GM21786 (cell line): ENCODE results near the gene CDS1.
"Not testable (repeated sequence)": the region's sequence is repeated elsewhere in the genome, so short reads cannot be mapped to it uniquely, and the experiment has no call there.

Experiments
- ATAC-seq: cut with Tn5 transposase; IDR thresholded peaks from one replicate; pipeline ENCODE4 v1.9.1; 2021; ENCODE audit not compliant: unreplicated experiment

CDS1 gene

GRCh38 chr4:84669201-84669600, 86.3 kb downstream of the CDS1 start:
- ATAC-seq = peak; percentile 47

- ATAC-seq = no peak
Measured at GRCh38 chr4:84672177-84672576, 89.2 kb downstream of the CDS1 start.

GRCh38 chr4:84673475-84674240, 90.7 kb downstream of the CDS1 start:
- no peak for ATAC-seq

- ATAC-seq = no peak
Measured at GRCh38 chr4:84677093-84677492, 94.2 kb downstream of the CDS1 start.

- no peak for ATAC-seq
Measured at GRCh38 chr4:84677995-84678394, 95.1 kb downstream of the CDS1 start.

GRCh38 chr4:84678976-84679744, 96.2 kb downstream of the CDS1 start:
- ATAC-seq = no peak

GRCh38 chr4:84680956-84681355, 98.0 kb downstream of the CDS1 start:
- ATAC-seq = no peak

GRCh38 chr4:84681486-84682274, 98.8 kb downstream of the CDS1 start:
- no peak for ATAC-seq

- ATAC-seq = not testable (repeated sequence)
Measured at GRCh38 chr4:84682661-84683060, 99.7 kb downstream of the CDS1 start.

- ATAC-seq = no peak
Measured at GRCh38 chr4:84683064-84683850, 100.3 kb downstream of the CDS1 start.

- ATAC-seq = no peak
Measured at GRCh38 chr4:84684361-84684760, 101.4 kb downstream of the CDS1 start.

- ATAC-seq = no peak
Measured at GRCh38 chr4:84685105-84685504, 102.2 kb downstream of the CDS1 start.

- no peak for ATAC-seq
Measured at GRCh38 chr4:84688605-84689004, 105.7 kb downstream of the CDS1 start.

- no peak for ATAC-seq
Measured at GRCh38 chr4:84689197-84689596, 106.3 kb downstream of the CDS1 start.

- ATAC-seq = no peak
Measured at GRCh38 chr4:84690481-84690880, 107.6 kb downstream of the CDS1 start.

- ATAC-seq = no peak
Measured at GRCh38 chr4:84691170-84691691, 108.3 kb downstream of the CDS1 start.

GRCh38 chr4:84691800-84692199, 108.9 kb downstream of the CDS1 start:
- no peak for ATAC-seq

- no peak for ATAC-seq
Measured at GRCh38 chr4:84697159-84697558, 114.2 kb downstream of the CDS1 start.

GRCh38 chr4:84697615-84698201, 114.8 kb downstream of the CDS1 start:
- ATAC-seq = no peak

GRCh38 chr4:84699001-84699671, 116.2 kb downstream of the CDS1 start:
- no peak for ATAC-seq
